Gastrocnemius medialis (tissue), 4 donors: ENCODE results near the gene GPSM3. TPM values are rescaled to one million over a fixed set of nuclear protein-coding genes. Genes with fewer than 3 reads are reported as not detected.
A peak's percentile ranks its signal among the peaks of the same experiment; 100 is the strongest.
"Not testable (repeated sequence)": the region's sequence is repeated elsewhere in the genome, so short reads cannot be mapped to it uniquely, and the experiment has no call there.

Experiments
- ATAC-seq, 2 donors: fragments of 150-250 bp; one replicate each; pipeline ENCODE4 v1.9.1; 2016
- DNase-seq, 2 donors: peaks; one replicate each; pipeline ENCODE4 v3.0.0-alpha.2; 2019
- H3K27ac ChIP-seq, 4 donors: fragments of 200-600 bp; sonication (generic); 1 replicate in 1 of 4; 2 replicates in 3 of 4; pipeline ENCODE4 v1.5.1; 2016 to 2018; ENCODE audit warnings: mild to moderate bottlenecking in 2 of 4, moderate library complexity in 1 of 4
- H3K27me3 ChIP-seq, 3 donors: fragments of 200-600 bp; sonication (generic) in 2 of 3; 1 replicate in 1 of 3; 2 replicates in 2 of 3; pipeline versions ENCODE4 v1.5.1 to v1.6.0; 2016 to 2019; ENCODE audit warnings: mild to moderate bottlenecking in 1 of 3, moderate library complexity in 1 of 3
- H3K36me3 ChIP-seq, 2 donors: fragments of 200-600 bp; sonication (generic) in 1 of 2; one replicate each; pipeline ENCODE4 v1.5.1; 2017 to 2018
- H3K4me1 ChIP-seq, 2 donors: fragments of 200-600 bp; sonication (generic) in 1 of 2; one replicate each; pipeline ENCODE4 v1.5.1; 2016 to 2017; ENCODE audit warnings: mild to moderate bottlenecking in 2 of 2
- H3K4me3 ChIP-seq, 4 donors: fragments of 200-600 bp; sonication (generic) in 3 of 4; 1 replicate in 1 of 4; 2 replicates in 3 of 4; pipeline ENCODE4 v1.5.1; 2016 to 2019; ENCODE audit warnings: mild to moderate bottlenecking in 2 of 4
- H3K9me3 ChIP-seq, 3 donors: fragments of 200-600 bp; sonication (generic) in 2 of 3; 1 replicate in 1 of 3; 2 replicates in 2 of 3; pipeline ENCODE4 v1.5.1; 2016 to 2019
- CTCF ChIP-seq, 5 experiments: fragments of 450-650 bp in 3 of 5; fragments of 200-600 bp in 2 of 5; sonication (generic) in 2 of 5; IDR thresholded peaks in 4 of 5; conservative IDR thresholded peaks in 1 of 5; 1 replicate in 4 of 5; 2 replicates in 1 of 5; pipeline ENCODE4 v1.5.1; 2016 to 2019; ENCODE audit warnings: antibody characterized with exemption in 5 of 5, mild to moderate bottlenecking in 3 of 5, moderate library complexity in 3 of 5
- POLR2A ChIP-seq, 2 donors: fragments of 450-650 bp; IDR thresholded peaks; one replicate each; pipeline ENCODE4 v1.6.1; 2017; ENCODE audit warnings: antibody characterized with exemption in 2 of 2, mild to moderate bottlenecking in 2 of 2, moderate library complexity in 2 of 2
- in situ Hi-C, 4 donors: fragments of 200-750 bp; cut with MboI; loops; one replicate each; pipeline versions ENCODE4 v1.15.0 to v1.8.0; 2017; ENCODE audit warnings: low sequenced_read_pairs in 4 of 4
- intact Hi-C: fragments of 100-400 bp; cut with DNase I; formaldehyde crosslinking; loops from one replicate; pipeline ENCODE4 v1.15.1; 2023; ENCODE audit warnings: low total_unique reads
- total RNA-seq, 4 donors: library from RNA; depleted of rRNA; stranded (reverse); fragments of >200 nt; gene quantifications; one replicate each; pipeline versions ENCODE4 v1.1.0 to v1.2.3, GENCODE V29; 2016

GPSM3 gene
- total RNA-seq, 4 donors from 2014 or later = 2.2 to 2.9 (median 2.3) TPM; not detected in 1

GRCh38 chr6:32187009-32187709 lies 5.3 kb downstream of the GPSM3 start:
- DNase-seq = no peak
- no peaks in the 10 kb centered on the region for H3K27me3 ChIP-seq
- H3K9me3 ChIP-seq = no peaks in the 10 kb centered on the region
- intact Hi-C loops = no loop called here
- peaks cover 0 to 5% of the 10 kb centered on the region in 2 donors for H3K36me3 ChIP-seq
- ATAC-seq = no peak
- peak overlapping the region; percentile 82 to 99 (median 92) for H3K27ac ChIP-seq
- TF ChIP-seq CTCF (IDR thresholded peaks at IDR 0.05 in 4 of 5, conservative IDR thresholded peaks at IDR 0.05 in 1 of 5) (no peak), POLR2A (IDR thresholded peaks at IDR 0.05) (no peak)
- peaks cover 39 to 46% of the 10 kb centered on the region in 2 donors for H3K4me1 ChIP-seq
- in situ Hi-C loops = loop anchor here in 3 of 4 donors (25.0 kb wide), 6 partner anchors 225 to 1575 kb away; partner anchors contain the start of genes BRD2 (in 3 of the 3), HLA-DMA (in 3 of the 3), APOM (in 2 of the 3) and BAG6 (in 2 of the 3)
- no peak overlapping the region for H3K4me3 ChIP-seq

- DNase-seq, H3K9me3 ChIP-seq, ATAC-seq, H3K4me3 ChIP-seq, H3K36me3 ChIP-seq, intact Hi-C loops, H3K27me3 ChIP-seq: not testable (repeated sequence)
- in situ Hi-C loops = loop anchor here in 3 of 4 donors (25.0 kb wide), 6 partner anchors 224 to 1574 kb away; partner anchors contain the start of genes BRD2 (in 3 of the 3), HLA-DMA (in 3 of the 3), APOM (in 2 of the 3) and BAG6 (in 2 of the 3)
- H3K27ac ChIP-seq = peak overlapping the region; percentile 82 to 99 (median 92)
- peaks cover 39 to 51% of the 10 kb centered on the region in 2 donors for H3K4me1 ChIP-seq
Observed at GRCh38 chr6:32186151-32186840, 6.1 kb downstream of the GPSM3 start.

GRCh38 chr6:32185681-32186131 lies 6.7 kb downstream of the GPSM3 start:
- in situ Hi-C loops = loop anchor here in 3 of 4 donors (25.0 kb wide), 6 partner anchors 223 to 1573 kb away; partner anchors contain the start of genes BRD2 (in 3 of the 3), HLA-DMA (in 3 of the 3), APOM (in 2 of the 3) and BAG6 (in 2 of the 3)
- intact Hi-C loops, H3K27me3 ChIP-seq, H3K9me3 ChIP-seq: not testable (repeated sequence)
- Histone ChIP-seq H3K36me3 (peaks cover 0 to 13% of the 10 kb centered on the region in 2 donors), H3K4me3 (peak overlapping the region in 1 of 4 donors; percentile 4), H3K27ac (peak overlapping the region; percentile 82 to 99 (median 92)), H3K4me1 (peaks cover 33 to 47% of the 10 kb centered on the region in 2 donors)
- DNase-seq = peak; percentile 84 to 93
- ATAC-seq = peak; percentile 85 to 86

- TF ChIP-seq POLR2A (IDR thresholded peaks at IDR 0.05) = no peak
- no peak for TF ChIP-seq CTCF (IDR thresholded peaks at IDR 0.05 in 4 of 5, conservative IDR thresholded peaks at IDR 0.05 in 1 of 5)
- intact Hi-C loops (no loop called here), in situ Hi-C loops (loop anchor here in 3 of 4 donors (25.0 kb wide), 6 partner anchors 222 to 1572 kb away; partner anchors contain the start of genes BRD2 (in 3 of the 3), HLA-DMA (in 3 of the 3), APOM (in 2 of the 3) and BAG6 (in 2 of the 3))
- Histone ChIP-seq H3K27ac (peak within 1 kb of the TSS; percentile 82 to 99 (median 92)), H3K36me3 (peaks cover 0 to 24% of the 10 kb centered on the region in 2 donors), H3K4me3 (no peak within 1 kb of the TSS), H3K9me3 (no peaks in the 10 kb centered on the region), H3K27me3 (no peaks in the 10 kb centered on the region), H3K4me1 (peaks cover 35 to 55% of the 10 kb centered on the region in 2 donors)
- ATAC-seq (no peak), DNase-seq (no peak)
Observed at GRCh38 chr6:32184084-32184640, 8.3 kb downstream of the GPSM3 start, which contains the start of gene AGER. Gene AGER, minus strand, starts transcription at chr6:32184253. Its CDS starts 31 bp downstream, at chr6:32184222.

- no peak overlapping the region for H3K4me3 ChIP-seq
- H3K27ac ChIP-seq = peak overlapping the region; percentile 62 to 99 (median 83)
- in situ Hi-C loops = loop anchor here in 3 of 4 donors (25.0 kb wide), 6 partner anchors 221 to 1571 kb away; partner anchors contain the start of genes BRD2 (in 3 of the 3), HLA-DMA (in 3 of the 3), APOM (in 2 of the 3) and BAG6 (in 2 of the 3)
- DNase-seq (no peak), ATAC-seq (no peak)
- no peak for TF ChIP-seq POLR2A (IDR thresholded peaks at IDR 0.05)
- no peak for TF ChIP-seq CTCF (IDR thresholded peaks at IDR 0.05 in 4 of 5, conservative IDR thresholded peaks at IDR 0.05 in 1 of 5)
- peaks cover 0 to 24% of the 10 kb centered on the region in 2 donors for H3K36me3 ChIP-seq
- H3K9me3 ChIP-seq = no peaks in the 10 kb centered on the region
- intact Hi-C loops = no loop called here
- peaks cover 35 to 55% of the 10 kb centered on the region in 2 donors for H3K4me1 ChIP-seq
- H3K27me3 ChIP-seq = no peaks in the 10 kb centered on the region
Observed at GRCh38 chr6:32183483-32184083, 8.9 kb downstream of the GPSM3 start.
